H9 (cell line): ENCODE results near the gene MYO7A. TPM values are rescaled to one million over a fixed set of nuclear protein-coding genes. Genes with fewer than 3 reads are reported as not detected.

Experiments used
- DNase-seq: peaks from one replicate; pipeline ENCODE4 v3.0.0-alpha.2; 2017
- H2AFZ ChIP-seq: one replicate; pipeline ENCODE4 v1.6.1; 2013; ENCODE audit warnings: mild to moderate bottlenecking, low read length, control low read depth, moderate library complexity
- H2AK5ac ChIP-seq: 2 replicates; pipeline ENCODE4 v1.6.1; 2013; ENCODE audit warnings: low read length, control low read depth, mixed read lengths; ENCODE audit not compliant: insufficient read length
- H2BK120ac ChIP-seq: one replicate; pipeline ENCODE4 v1.6.1; 2013; ENCODE audit warnings: low read depth, mild to moderate bottlenecking, low read length, control low read depth, inconsistent platforms; ENCODE audit not compliant: poor library complexity, severe bottlenecking
- H2BK12ac ChIP-seq: 2 replicates; pipeline ENCODE4 v1.6.1; 2013; ENCODE audit warnings: low read length, control low read depth, mixed read lengths, low read depth; ENCODE audit not compliant: insufficient read length
- H2BK15ac ChIP-seq: 2 replicates; pipeline ENCODE4 v1.6.1; 2013; ENCODE audit warnings: low read depth, low read length, control low read depth
- H2BK20ac ChIP-seq: one replicate; pipeline ENCODE4 v1.6.1; 2013; ENCODE audit warnings: low read depth, mild to moderate bottlenecking, low read length, control low read depth, inconsistent platforms; ENCODE audit not compliant: poor library complexity, severe bottlenecking
- H2BK5ac ChIP-seq: 2 replicates; pipeline ENCODE4 v1.6.1; 2013; ENCODE audit warnings: low read length, control low read depth, mixed read lengths; ENCODE audit not compliant: insufficient read length
- H3K14ac ChIP-seq: 2 replicates; pipeline ENCODE4 v1.6.1; 2013; ENCODE audit warnings: low read length, control low read depth; ENCODE audit not compliant: insufficient read depth
- H3K18ac ChIP-seq: 2 replicates; pipeline ENCODE4 v1.6.1; 2013; ENCODE audit warnings: low read depth, mild to moderate bottlenecking, mixed read lengths, low read length, control low read depth; ENCODE audit not compliant: insufficient read length
- H3K23ac ChIP-seq: 2 replicates; pipeline ENCODE4 v1.6.1; 2013; ENCODE audit warnings: low read length, control low read depth, mixed read lengths, low read depth; ENCODE audit not compliant: insufficient read length
- H3K23me2 ChIP-seq: 2 replicates; pipeline ENCODE4 v1.6.1; 2013; ENCODE audit warnings: low read depth, mild to moderate bottlenecking, mixed read lengths, low read length, control low read depth; ENCODE audit not compliant: insufficient read length, poor library complexity, severe bottlenecking
- H3K27ac ChIP-seq: 2 replicates; pipeline ENCODE4 v1.5.1; 2013; ENCODE audit warnings: low read length, control low read depth, mixed read lengths, low read depth; ENCODE audit not compliant: insufficient read length
- H3K27me3 ChIP-seq: 2 replicates; pipeline ENCODE4 v1.6.1; 2013; ENCODE audit warnings: low read length, control low read depth, inconsistent platforms; ENCODE audit not compliant: insufficient read depth
- H3K4ac ChIP-seq: 2 replicates; pipeline ENCODE4 v1.6.1; 2013; ENCODE audit warnings: low read depth, mild to moderate bottlenecking, control low read depth, inconsistent platforms, low read length, moderate library complexity
- H3K4me1 ChIP-seq: 2 replicates; pipeline ENCODE4 v1.6.1; 2013; ENCODE audit warnings: low read length, control low read depth, inconsistent platforms; ENCODE audit not compliant: insufficient read depth
- H3K4me2 ChIP-seq: 2 replicates; pipeline ENCODE4 v1.6.1; 2013; ENCODE audit warnings: low read length, control low read depth, mixed read lengths; ENCODE audit not compliant: insufficient read length, insufficient read depth
- H3K56ac ChIP-seq: 2 replicates; pipeline ENCODE4 v1.6.1; 2013; ENCODE audit warnings: low read depth, mild to moderate bottlenecking, mixed read lengths, low read length, control low read depth; ENCODE audit not compliant: insufficient read length
- H3K79me1 ChIP-seq: 2 replicates; pipeline ENCODE4 v1.6.1; 2013; ENCODE audit warnings: low read depth, mild to moderate bottlenecking, moderate library complexity, low read length, control low read depth, inconsistent platforms; ENCODE audit not compliant: insufficient read depth, poor library complexity, severe bottlenecking
- H3K79me2 ChIP-seq: 2 replicates; pipeline ENCODE4 v1.6.1; 2013; ENCODE audit warnings: low read length, control low read depth, inconsistent platforms; ENCODE audit not compliant: insufficient read depth
- H3K9ac ChIP-seq: 2 replicates; pipeline ENCODE4 v1.6.1; 2013; ENCODE audit warnings: low read length, control low read depth, mixed read lengths; ENCODE audit not compliant: insufficient read length; ENCODE audit errors: extremely low read depth
- H3K9me3 ChIP-seq: one replicate; pipeline ENCODE4 v1.6.1; 2013; ENCODE audit warnings: low read depth, low read length, inconsistent platforms; ENCODE audit not compliant: control insufficient read depth
- H3T11ph ChIP-seq: one replicate; pipeline ENCODE4 v1.6.1; 2013; ENCODE audit warnings: mild to moderate bottlenecking, low read length, control low read depth, inconsistent platforms
- H4K20me1 ChIP-seq: one replicate; pipeline ENCODE4 v1.6.1; 2013; ENCODE audit not compliant: control insufficient read depth, insufficient read length, insufficient read depth
- H4K5ac ChIP-seq: 2 replicates; pipeline ENCODE4 v1.6.1; 2013; ENCODE audit warnings: low read depth, mild to moderate bottlenecking, mixed read lengths, low read length, control low read depth; ENCODE audit not compliant: insufficient read length
- H4K8ac ChIP-seq: replicated peaks from 2 replicates; pipeline ENCODE4 v1.6.1; 2013; ENCODE audit warnings: low read length, control low read depth, mixed read lengths, low read depth; ENCODE audit not compliant: insufficient read length
- H4K91ac ChIP-seq: 2 replicates; pipeline ENCODE4 v1.6.1; 2013; ENCODE audit warnings: low read depth, mild to moderate bottlenecking, moderate library complexity, mixed read lengths, low read length, control low read depth; ENCODE audit not compliant: insufficient read length
- H3K27ac Mint-ChIP-seq, 3 experiments: 2 replicates in 2 of 3; 3 replicates in 1 of 3; pipeline ENCODE4 v1.8.0; 2020 to 2021; ENCODE audit warnings: mixed read lengths in 3 of 3, mild to moderate bottlenecking in 1 of 3, moderate library complexity in 1 of 3
- H3K27me3 Mint-ChIP-seq: 2 replicates; pipeline ENCODE4 v1.8.0; 2021; ENCODE audit warnings: low read depth, mild to moderate bottlenecking, moderate library complexity, mixed read lengths
- H3K36me3 Mint-ChIP-seq, 3 experiments: 2 replicates in 2 of 3; 3 replicates in 1 of 3; pipeline ENCODE4 v1.8.0; 2020 to 2021; ENCODE audit warnings: low read depth in 3 of 3, mixed read lengths in 3 of 3; ENCODE audit not compliant: insufficient read depth in 1 of 3
- H3K4me1 Mint-ChIP-seq, 2 experiments: 2 replicates each; pipeline ENCODE4 v1.8.0; 2020; ENCODE audit warnings: mixed read lengths in 2 of 2
- H3K4me3 Mint-ChIP-seq, 2 experiments: 2 replicates in 1 of 2; 3 replicates in 1 of 2; pipeline ENCODE4 v1.8.0; 2020 to 2021; ENCODE audit warnings: mild to moderate bottlenecking in 2 of 2, mixed read lengths in 2 of 2, moderate library complexity in 1 of 2
- H3K9me3 Mint-ChIP-seq, 2 experiments: 2 replicates in 1 of 2; 3 replicates in 1 of 2; pipeline ENCODE4 v1.8.0; 2020; ENCODE audit warnings: mild to moderate bottlenecking in 2 of 2, mixed read lengths in 2 of 2, moderate library complexity in 1 of 2
- WGBS: extraction: QIAGEN DNeasy Blood & Tissue Kit; methylation state at CpG from one replicate; pipeline ENCODE4 v1.1.7; 2013; ENCODE audit warnings: missing lambda C conversion rate, low lambda C conversion rate, mixed read lengths; ENCODE audit not compliant: insufficient read length; ENCODE audit errors: extremely low coverage; 5-methylcytosine and 5-hydroxymethylcytosine counted together
- total RNA-seq: library from RNA; stranded (reverse); gene quantifications from 2 replicates; pipeline ENCODE4 v1.2.1, GENCODE V29; 2021
- TF ChIP-seq, protein P1 (sequence below): fragments of 200-600 bp; sonication (generic); conservative IDR thresholded peaks from 3 replicates; pipeline ENCODE4 v1.8.0; 2021; ENCODE audit warnings: antibody characterized with exemption, mild to moderate bottlenecking

The MYO7A gene
- total RNA-seq, 1 experiment from 2014 or later = 1.6 TPM

DNA sequence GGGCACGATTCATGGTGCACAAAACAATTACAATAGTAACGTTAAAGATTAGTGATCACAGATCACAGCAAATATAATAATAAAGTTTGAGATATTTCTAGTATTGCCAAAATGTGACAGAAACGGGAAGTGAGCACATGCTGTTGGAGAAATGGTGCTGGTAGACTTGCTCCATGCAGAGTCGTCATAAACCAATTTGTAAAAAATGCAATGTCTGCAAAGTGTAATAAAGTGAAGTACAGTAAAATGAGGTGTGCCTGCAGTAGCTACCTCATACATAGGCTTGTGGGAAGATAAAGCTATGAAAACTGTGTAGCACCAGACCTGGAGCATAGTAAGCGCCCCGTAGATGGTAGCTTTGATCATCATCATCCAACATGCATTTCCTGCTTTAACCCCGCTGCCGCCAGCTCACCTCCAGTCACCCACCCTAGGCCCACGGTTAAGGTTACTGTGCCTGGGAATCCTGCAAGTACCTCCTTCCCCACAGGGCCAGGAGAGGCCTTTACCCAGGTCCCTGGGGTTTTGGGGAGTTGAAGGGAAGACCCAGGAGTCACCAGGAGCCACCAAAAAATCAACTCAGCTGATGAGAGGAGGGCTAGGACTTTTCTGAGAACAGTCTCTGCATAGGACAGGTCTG, 59.2 kb downstream of the MYO7A start:
- Histone ChIP-seq H3K4me1 (peaks cover 2% of the 10 kb centered on the region; the same call in 1 of the 2 replicates), H3K23ac (no peak overlapping the region), H3K79me2 (no peaks in the 10 kb centered on the region), H2BK5ac (no peak overlapping the region), H2AK5ac (no peak overlapping the region), H4K8ac (no peak overlapping the region), H3K9me3 (no peaks in the 10 kb centered on the region), H2AFZ (no peak overlapping the region), H3K4me2 (no peak overlapping the region), H3K56ac (no peak overlapping the region), H4K5ac (no peak overlapping the region), H3K4ac (no peak overlapping the region), H4K91ac (no peak overlapping the region), H2BK20ac (no peak overlapping the region), H3K9ac (no peak overlapping the region), H3K18ac (no peak overlapping the region), H2BK15ac (no peak overlapping the region), H2BK120ac (no peak overlapping the region), H3K27ac (no peak overlapping the region), H3K14ac (no peak overlapping the region), H3K79me1 (no peaks in the 10 kb centered on the region), H4K20me1 (no peaks in the 10 kb centered on the region), H3K23me2 (no peaks in the 10 kb centered on the region), H3T11ph (no peak overlapping the region), H2BK12ac (no peak overlapping the region), H3K27me3 (no peaks in the 10 kb centered on the region)
- no peaks in the 10 kb centered on the region for H3K36me3 Mint-ChIP-seq
- H3K4me1 Mint-ChIP-seq = peaks cover 8 to 10% of the 10 kb centered on the region in 2 experiments
- H3K27ac Mint-ChIP-seq = no peak overlapping the region
- no peaks in the 10 kb centered on the region for H3K9me3 Mint-ChIP-seq
- H3K4me3 Mint-ChIP-seq = no peak overlapping the region
- no CpG with 5 or more reads among the region's 9 CpGs for WGBS
- TF ChIP-seq, protein P1, sequence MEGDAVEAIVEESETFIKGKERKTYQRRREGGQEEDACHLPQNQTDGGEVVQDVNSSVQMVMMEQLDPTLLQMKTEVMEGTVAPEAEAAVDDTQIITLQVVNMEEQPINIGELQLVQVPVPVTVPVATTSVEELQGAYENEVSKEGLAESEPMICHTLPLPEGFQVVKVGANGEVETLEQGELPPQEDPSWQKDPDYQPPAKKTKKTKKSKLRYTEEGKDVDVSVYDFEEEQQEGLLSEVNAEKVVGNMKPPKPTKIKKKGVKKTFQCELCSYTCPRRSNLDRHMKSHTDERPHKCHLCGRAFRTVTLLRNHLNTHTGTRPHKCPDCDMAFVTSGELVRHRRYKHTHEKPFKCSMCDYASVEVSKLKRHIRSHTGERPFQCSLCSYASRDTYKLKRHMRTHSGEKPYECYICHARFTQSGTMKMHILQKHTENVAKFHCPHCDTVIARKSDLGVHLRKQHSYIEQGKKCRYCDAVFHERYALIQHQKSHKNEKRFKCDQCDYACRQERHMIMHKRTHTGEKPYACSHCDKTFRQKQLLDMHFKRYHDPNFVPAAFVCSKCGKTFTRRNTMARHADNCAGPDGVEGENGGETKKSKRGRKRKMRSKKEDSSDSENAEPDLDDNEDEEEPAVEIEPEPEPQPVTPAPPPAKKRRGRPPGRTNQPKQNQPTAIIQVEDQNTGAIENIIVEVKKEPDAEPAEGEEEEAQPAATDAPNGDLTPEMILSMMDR = no peak
- no peak for DNase-seq
- peaks cover 2% of the 10 kb centered on the region; the same call in 1 of the 2 replicates for H3K27me3 Mint-ChIP-seq
